Nucleus accumbens (tissue), 56 donors: ENCODE data around the gene ELOVL7.
A peak's percentile ranks its signal among the peaks of the same experiment; 100 is the strongest.
"Not testable (repeated sequence)": the region's sequence is repeated elsewhere in the genome, so short reads cannot be mapped to it uniquely, and the experiment has no call there.

ENCODE experiments used
- DNase-seq, 56 donors: peaks; one replicate each; lab custom pipeline; 2025; lab: John Stamatoyannopoulos, UW

Gene ELOVL7

DNA sequence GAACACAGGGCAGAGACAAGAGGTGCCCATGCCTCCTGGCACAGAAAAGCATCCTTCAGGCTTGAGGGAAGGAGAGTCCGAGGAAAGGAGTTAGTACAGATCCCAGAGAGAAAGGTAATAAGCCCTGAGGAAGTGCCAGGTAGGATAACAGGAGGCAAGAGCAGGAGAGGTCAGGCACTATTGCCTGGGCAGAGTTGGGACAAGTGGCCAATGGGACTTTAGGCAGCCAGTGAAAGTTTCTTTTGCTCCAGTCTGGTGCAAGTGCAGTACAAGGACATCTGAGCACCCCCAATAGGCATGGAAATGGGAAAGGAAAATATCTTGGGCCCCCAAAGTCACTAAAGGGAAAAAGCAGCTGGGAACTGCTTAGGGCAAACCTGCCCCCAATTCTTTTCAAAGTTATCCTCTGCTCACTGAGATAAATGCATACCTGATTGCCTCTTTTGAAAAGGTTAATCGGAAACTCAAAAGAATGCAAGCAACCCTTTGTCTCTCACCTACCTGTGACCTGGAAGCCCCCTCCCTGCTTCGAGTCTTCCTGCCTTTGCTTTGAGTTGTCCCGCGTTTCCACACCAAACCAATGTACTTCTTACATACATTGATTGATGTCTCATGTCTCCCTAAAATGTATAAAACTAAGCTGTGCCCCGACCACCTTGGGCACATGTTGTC is 46.5 kb downstream of the ELOVL7 start:
- DNase-seq: no peak

GRCh38 chr5:60795424-60795950 is 48.6 kb downstream of the ELOVL7 start:
- not testable (repeated sequence) for DNase-seq

DNA sequence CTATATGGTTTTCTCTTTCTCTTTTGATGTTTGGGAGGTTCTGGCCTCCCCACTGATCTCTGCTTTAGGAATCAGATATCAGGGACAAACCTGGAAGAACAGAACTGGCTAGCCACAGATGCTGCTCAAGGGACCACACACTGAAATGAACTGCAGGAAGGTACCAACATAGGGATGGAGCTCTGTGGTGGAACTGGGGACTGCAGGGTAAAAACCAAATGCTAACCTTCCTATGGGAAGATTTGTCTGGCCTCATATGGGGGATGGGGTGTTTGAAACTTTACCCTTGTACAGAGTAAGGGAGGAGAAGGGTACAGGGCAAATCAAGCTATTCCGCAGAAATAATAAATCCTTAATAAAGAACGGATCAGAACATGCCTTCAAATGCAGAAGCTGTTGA is 49.4 kb downstream of the ELOVL7 start:
- no peak for DNase-seq

GRCh38 chr5:60792438-60792837 is 51.6 kb downstream of the ELOVL7 start:
- no peak for DNase-seq

DNA sequence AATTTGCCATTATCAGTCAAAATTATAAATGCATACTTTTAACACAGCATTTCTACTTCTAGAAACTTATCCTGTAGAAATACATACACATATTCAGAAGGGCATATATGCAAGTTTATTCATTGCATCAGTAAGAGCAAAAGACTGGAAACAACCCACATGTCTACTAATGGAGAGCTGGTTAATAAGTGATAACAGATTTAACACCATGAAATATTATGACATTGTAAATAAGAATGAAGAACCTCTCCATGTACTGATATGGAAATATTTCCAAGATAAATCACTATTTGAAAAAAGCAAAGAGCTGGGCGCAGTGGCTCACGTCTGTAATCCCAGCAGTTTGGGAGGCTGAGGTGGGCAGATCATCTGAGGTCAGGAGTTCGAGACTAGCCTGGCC is 54.5 kb downstream of the ELOVL7 start:
- DNase-seq: no peak

DNA sequence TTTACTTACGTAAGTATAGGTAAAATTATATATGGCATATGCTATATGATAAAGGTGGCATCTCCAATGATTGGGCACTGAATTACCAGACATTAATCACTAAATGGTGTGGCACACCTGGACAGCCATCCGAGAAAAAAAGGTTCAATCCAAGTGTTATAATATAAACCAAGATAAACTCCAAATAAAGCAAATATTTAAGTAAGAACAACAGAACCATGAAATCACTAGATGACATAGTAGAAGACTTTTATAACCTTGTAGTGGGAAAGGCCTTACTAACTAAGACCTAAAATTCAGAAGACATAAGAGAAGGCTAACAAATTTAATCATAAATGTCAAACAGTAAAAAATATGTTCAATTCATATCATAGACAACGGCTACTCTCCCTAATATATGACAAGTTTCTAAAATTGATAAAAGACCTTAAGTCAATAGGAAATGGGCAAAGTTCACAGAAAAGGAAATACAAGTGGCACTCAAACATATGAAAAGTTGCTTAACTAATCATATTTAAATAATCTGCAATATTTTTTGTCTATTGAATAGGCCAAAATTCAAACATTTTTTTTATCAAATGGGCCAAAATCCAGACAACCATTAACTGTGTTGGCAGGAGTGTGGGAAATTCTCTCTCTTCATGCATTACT is 55.1 kb downstream of the ELOVL7 start:
- DNase-seq: no peak

GRCh38 chr5:60779466-60779865 is 64.6 kb downstream of the ELOVL7 start:
- peak in 10 of 56 donors; percentile 0 to 33 (median 4) for DNase-seq

DNA sequence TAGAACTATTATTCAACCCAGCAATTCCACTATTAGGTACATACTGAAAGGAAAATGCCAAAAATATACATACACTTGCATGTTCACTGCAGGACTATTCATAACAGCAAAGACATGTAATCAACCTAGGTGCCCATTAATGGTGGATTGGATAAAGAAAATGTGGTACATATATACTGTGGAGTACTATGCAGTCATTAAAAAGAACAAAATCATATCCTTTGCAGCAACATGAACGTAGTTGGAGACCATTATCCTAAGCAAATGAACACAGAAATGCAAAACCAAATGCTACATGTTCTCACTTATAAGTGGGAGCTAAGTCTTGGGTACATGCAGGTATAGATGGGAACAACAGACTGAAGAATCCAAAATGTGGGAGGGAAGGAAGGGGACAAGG is 67.7 kb downstream of the ELOVL7 start:
- DNase-seq: no peak

DNA sequence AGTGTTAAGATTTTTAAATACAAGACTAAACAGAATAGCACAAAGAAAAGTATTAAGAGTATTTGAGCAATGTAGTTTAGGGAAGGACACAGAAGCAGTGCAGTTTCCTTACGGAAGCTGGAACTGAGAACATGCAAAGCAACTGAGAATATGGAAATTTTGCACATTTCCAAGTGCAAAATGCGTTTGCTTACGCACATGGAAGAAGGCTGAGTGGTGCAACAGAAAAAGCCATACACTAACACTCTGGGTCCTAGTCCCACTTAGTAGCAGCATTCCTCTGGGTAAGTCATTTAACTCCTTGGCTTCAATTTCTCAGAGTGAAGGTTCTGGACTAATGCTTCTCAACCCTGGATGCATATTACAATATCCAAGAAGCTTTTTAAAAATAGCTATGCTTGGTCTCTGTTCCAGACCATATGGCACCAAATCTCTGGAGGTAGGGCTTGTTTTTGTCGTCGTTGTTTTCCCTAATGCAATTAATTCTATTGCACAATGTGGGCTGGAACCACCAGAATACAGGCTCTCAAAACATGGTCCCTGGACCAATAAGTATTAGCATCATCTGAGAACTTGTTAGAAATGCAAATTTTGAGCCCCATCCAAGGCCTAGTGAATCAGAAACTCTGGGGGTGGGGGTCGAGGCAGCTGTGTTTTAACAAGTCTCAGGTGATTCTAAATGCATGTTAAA is 78.9 kb downstream of the ELOVL7 start:
- no peak for DNase-seq

- no peak for DNase-seq
These were observed 81.0 kb downstream of the ELOVL7 start for GRCh38 chr5:60763061-60763460.

DNA sequence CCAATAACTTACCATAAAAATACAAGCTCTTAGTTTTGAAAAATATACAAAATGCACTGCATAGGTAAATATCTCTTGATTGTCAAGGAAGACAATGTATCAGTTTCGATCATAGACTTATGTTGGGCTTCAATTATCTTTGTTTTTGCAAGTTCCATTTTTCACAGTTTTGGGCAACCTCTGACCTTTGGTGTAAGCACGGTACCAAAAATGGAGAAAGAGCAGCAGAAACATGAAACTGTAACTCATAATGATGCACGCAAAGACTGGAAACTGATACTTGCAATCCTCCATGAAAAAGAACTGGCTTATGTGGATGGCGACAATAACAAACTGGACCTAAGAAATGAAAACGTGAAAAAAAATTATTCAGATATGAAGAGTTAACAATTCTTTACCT is 89.6 kb downstream of the ELOVL7 start:
- DNase-seq: no peak

- DNase-seq: no peak
These were observed 99.4 kb downstream of the ELOVL7 start for GRCh38 chr5:60744682-60745081.

- DNase-seq: no peak
These were observed 100.4 kb downstream of the ELOVL7 start for GRCh38 chr5:60743511-60744314.

GRCh38 chr5:60740322-60740721 is 103.7 kb downstream of the ELOVL7 start:
- no peak for DNase-seq

DNA sequence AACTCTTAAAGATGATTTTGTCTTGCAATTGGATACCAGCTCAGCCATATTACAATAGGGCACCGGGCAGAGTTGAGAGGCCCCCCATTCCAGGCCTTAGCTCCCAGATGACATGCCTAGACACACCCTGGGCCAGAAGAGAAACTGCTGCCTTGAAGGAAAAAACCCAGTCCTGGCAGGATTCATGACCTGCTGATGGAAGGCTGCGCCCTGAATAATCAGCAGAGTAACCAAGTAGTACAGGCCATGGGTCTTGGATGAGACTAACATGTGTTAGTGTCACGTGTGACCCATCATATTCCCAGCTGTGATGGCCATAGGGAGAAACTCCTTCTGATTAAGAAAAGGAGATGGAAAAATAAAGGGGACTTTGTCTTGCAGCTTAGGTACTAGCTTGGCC is 105.1 kb downstream of the ELOVL7 start:
- DNase-seq: no peak

DNA sequence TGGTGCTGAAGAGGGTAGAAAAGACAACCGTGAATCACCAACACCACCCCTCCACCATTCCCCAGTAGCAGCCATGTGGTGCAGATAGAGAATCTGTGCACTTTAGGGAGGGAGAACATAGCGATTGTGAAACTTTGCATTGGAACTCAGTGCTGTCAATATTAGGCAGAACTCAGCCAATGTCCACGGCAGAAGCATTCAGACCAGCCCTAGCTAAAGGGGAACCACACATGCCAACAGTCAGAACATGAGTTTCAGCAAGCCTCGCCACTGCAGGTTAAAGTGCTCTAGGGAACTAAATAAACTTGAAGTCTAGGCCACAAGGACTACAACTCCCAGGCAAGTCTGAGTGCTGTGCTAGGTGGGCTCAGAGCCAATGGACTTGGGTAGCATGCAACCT is 105.6 kb downstream of the ELOVL7 start:
- no peak for DNase-seq

DNA sequence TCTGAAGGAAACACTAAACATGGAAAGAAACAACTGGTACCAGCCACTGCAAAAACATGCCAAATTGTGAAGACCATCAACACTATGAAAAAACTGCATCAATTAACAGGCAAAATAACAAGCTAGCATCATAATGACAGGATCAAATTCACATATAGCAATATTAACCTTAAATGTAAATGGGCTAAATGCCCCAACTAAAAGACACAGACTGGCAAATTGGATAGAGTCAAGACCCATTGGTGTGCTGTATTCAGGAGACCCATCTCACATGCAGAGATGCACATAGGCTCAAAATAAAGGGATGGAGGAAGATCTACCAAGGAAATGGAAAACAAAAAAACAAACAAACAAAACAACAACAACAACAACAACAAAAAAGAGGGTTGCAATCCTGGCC is 113.2 kb downstream of the ELOVL7 start:
- not testable (repeated sequence) for DNase-seq

DNA sequence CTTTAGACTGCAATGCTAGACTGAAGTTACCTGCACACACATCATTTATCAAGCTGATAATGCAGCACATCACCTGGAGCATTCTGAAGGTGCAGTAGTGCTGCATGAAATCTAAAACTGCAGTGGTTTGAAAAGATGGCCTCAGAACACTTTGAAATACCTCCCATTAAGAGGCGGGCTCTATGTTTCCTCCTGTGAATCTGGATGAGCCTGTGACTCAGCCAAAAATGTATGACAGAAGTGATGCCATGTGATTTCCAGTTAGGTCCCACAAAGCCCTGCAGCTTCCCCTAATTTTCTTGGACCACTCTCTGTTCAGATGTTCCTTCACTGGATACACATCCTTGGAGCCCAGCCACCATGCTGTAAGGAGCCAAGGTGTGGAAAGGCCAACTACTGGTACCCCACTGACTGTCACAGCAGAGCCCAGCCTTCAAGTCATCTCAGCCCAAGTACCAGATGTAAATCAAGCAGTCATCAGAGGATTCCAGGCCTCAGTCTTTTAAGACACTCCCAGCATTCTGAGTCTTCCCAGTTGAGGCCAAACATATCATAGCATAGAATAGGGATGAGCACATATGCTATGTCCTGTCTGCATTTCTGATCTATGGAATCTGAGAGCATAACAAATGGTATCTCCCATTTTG is 116.9 kb downstream of the ELOVL7 start:
- DNase-seq: no peak

DNA sequence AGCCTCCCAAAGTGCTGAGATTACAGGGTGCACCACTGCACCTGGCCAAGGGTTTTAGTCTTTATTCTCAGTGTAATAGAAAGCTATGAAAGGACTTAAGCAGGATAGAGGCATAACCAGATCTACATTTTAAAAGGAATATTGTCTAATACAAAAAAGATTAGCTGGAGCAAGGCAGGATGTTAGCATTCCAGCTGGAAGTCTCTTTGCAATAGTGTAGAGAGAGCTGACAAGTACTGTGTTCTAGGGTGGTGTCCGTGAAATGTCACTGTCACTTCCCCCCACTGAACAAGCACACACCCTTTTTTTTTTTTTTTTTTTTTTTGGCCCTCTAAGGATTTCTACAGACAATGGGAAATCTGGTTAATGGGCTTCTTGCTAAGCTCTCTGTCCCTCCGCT is 119.9 kb downstream of the ELOVL7 start:
- no peak for DNase-seq

DNA sequence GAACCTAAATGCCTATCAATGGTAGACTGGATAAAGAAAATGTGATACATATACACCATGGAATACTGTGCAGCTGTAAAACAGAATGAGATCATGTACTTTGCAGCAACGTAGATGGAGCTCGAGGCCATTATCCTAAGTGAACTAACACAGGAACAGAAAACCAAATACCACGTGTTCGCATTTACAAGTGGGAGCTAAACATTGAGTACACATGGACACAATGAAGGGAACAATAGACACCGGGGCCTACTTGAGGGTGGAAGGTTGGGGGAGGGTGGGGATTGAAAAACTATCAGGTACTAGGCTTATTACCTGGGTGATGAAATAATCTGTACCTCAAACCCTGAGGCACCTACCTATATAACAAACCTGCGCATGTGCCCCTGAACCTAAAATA is 121.7 kb downstream of the ELOVL7 start:
- DNase-seq: no peak
